Measurements from ENCODE around the gene IFNG-AS1. TPM values are rescaled to one million over a fixed set of nuclear protein-coding genes. Genes with fewer than 3 reads are reported as not detected.

The IFNG-AS1 gene
- under 1 TPM in 1 of 3 donors, not detected in 2; 0.14 TPM for polyA plus RNA-seq (ENCODE audit: insufficient read length in 3 of 3)

- no peak for DNase-seq (ENCODE audit: low read depth in 3 of 3, low spot score in 2 of 3)
Observed at GRCh38 chr12:67989184-67989920, at the start of gene IFNG-AS1. TSS of gene IFNG-AS1 (plus strand) at chr12:67989447.

- no peak for DNase-seq (ENCODE audit: low read depth in 3 of 3, low spot score in 2 of 3)
Observed at GRCh38 chr12:67939611-67940010, 49.6 kb upstream of the IFNG-AS1 start.

GRCh38 chr12:67940780-67941243 is 48.4 kb upstream of the IFNG-AS1 start:
- DNase-seq (ENCODE audit: low read depth in 3 of 3, low spot score in 2 of 3): no peak

- no peak for DNase-seq (ENCODE audit: low read depth in 3 of 3, low spot score in 2 of 3)
Observed at GRCh38 chr12:67942724-67943123, 46.5 kb upstream of the IFNG-AS1 start.

- peak; percentile 59 to 71 (median 68) for DNase-seq (ENCODE audit: low read depth in 3 of 3, low spot score in 2 of 3)
Observed at GRCh38 chr12:67943141-67943892, 45.9 kb upstream of the IFNG-AS1 start.

- DNase-seq (ENCODE audit: low read depth in 3 of 3, low spot score in 2 of 3): no peak
Observed at GRCh38 chr12:67944093-67944492, 45.2 kb upstream of the IFNG-AS1 start.

GRCh38 chr12:67952787-67953186 is 36.5 kb upstream of the IFNG-AS1 start:
- no peak for DNase-seq (ENCODE audit: low read depth in 3 of 3, low spot score in 2 of 3)

- no peak for DNase-seq (ENCODE audit: low read depth in 3 of 3, low spot score in 2 of 3)
Observed at GRCh38 chr12:67957383-67957782, 31.9 kb upstream of the IFNG-AS1 start.

GRCh38 chr12:67958187-67958586 is 31.1 kb upstream of the IFNG-AS1 start:
- no peak for DNase-seq (ENCODE audit: low read depth in 3 of 3, low spot score in 2 of 3)

- no peak for DNase-seq (ENCODE audit: low read depth in 3 of 3, low spot score in 2 of 3)
Observed at GRCh38 chr12:67964456-67964855, 24.8 kb upstream of the IFNG-AS1 start.

GRCh38 chr12:67966560-67966959 is 22.7 kb upstream of the IFNG-AS1 start:
- DNase-seq (ENCODE audit: low read depth in 3 of 3, low spot score in 2 of 3): no peak

GRCh38 chr12:67968321-67968720 is 20.9 kb upstream of the IFNG-AS1 start:
- no peak for DNase-seq (ENCODE audit: low read depth in 3 of 3, low spot score in 2 of 3)

GRCh38 chr12:67968725-67969124 is 20.5 kb upstream of the IFNG-AS1 start:
- no peak for DNase-seq (ENCODE audit: low read depth in 3 of 3, low spot score in 2 of 3)

GRCh38 chr12:67969134-67969802 is 20.0 kb upstream of the IFNG-AS1 start:
- no peak for DNase-seq (ENCODE audit: low read depth in 3 of 3, low spot score in 2 of 3)

- DNase-seq (ENCODE audit: low read depth in 3 of 3, low spot score in 2 of 3): no peak
Observed at GRCh38 chr12:67977668-67978067, 11.6 kb upstream of the IFNG-AS1 start.

GRCh38 chr12:67980391-67980790 is 8.9 kb upstream of the IFNG-AS1 start:
- no peak for DNase-seq (ENCODE audit: low read depth in 3 of 3, low spot score in 2 of 3)

GRCh38 chr12:67981287-67982162 is 7.7 kb upstream of the IFNG-AS1 start:
- DNase-seq (ENCODE audit: low read depth in 3 of 3, low spot score in 2 of 3): no peak

- no peak for DNase-seq (ENCODE audit: low read depth in 3 of 3, low spot score in 2 of 3)
Observed at GRCh38 chr12:67982164-67982563, 7.1 kb upstream of the IFNG-AS1 start.

- no peak for DNase-seq (ENCODE audit: low read depth in 3 of 3, low spot score in 2 of 3)
Observed at GRCh38 chr12:67986632-67987031, 2.6 kb upstream of the IFNG-AS1 start.

GRCh38 chr12:67988601-67989021 is 636 bp upstream of the IFNG-AS1 start:
- no peak for DNase-seq (ENCODE audit: low read depth in 3 of 3, low spot score in 2 of 3)

All from right renal cortex interstitium (tissue), 3 donors.